Testis (tissue), 3 donors: ENCODE measurements around the gene LEF1. TPM values are rescaled to one million over a fixed set of nuclear protein-coding genes. Genes with fewer than 3 reads are reported as not detected.

Source experiments
- DNase-seq: peaks from one replicate; pipeline ENCODE4 v3.0.0-alpha.2; 2019
- H3K27ac ChIP-seq, 2 donors: fragments of 200-600 bp; sonication (generic); one replicate each; pipeline ENCODE4 v1.5.1; 2019
- H3K27me3 ChIP-seq: fragments of 200-600 bp; sonication (generic); one replicate; pipeline ENCODE4 v1.5.1; 2019
- H3K36me3 ChIP-seq: fragments of 200-600 bp; sonication (generic); one replicate; pipeline ENCODE4 v1.5.1; 2017; ENCODE audit warnings: low read depth; ENCODE audit errors: missing control alignments
- H3K4me1 ChIP-seq: fragments of 200-600 bp; sonication (generic); one replicate; pipeline ENCODE4 v1.5.1; 2019
- H3K4me3 ChIP-seq, 2 donors: fragments of 200-600 bp; sonication (generic); one replicate each; pipeline ENCODE4 v1.5.1; 2017 to 2019
- H3K9me3 ChIP-seq: fragments of 200-600 bp; sonication (generic); one replicate; pipeline ENCODE4 v1.5.1; 2017
- CTCF ChIP-seq, 3 experiments: fragments of 450-650 bp in 2 of 3; fragments of 200-600 bp in 1 of 3; sonication (generic) in 1 of 3; IDR thresholded peaks; one replicate each; pipeline ENCODE4 v1.5.1; 2016 to 2019; ENCODE audit warnings: antibody characterized with exemption in 3 of 3, mild to moderate bottlenecking in 2 of 3, moderate library complexity in 1 of 3
- POLR2A ChIP-seq: fragments of 450-650 bp; IDR thresholded peaks from one replicate; pipeline ENCODE4 v1.6.1; 2017; ENCODE audit warnings: antibody characterized with exemption, mild to moderate bottlenecking, moderate library complexity
- WGBS, 2 donors: methylation state at CpG; one replicate each; pipeline ENCODE4 v1.1.5; 2018; 5-methylcytosine and 5-hydroxymethylcytosine counted together
- intact Hi-C: fragments of 100-400 bp; cut with DNase I; formaldehyde crosslinking; loops from one replicate; pipeline ENCODE4 v1.15.1; 2023; ENCODE audit warnings: low total_unique reads
- polyA plus RNA-seq: library from polyadenylated mRNA; stranded (reverse); fragments of 350-450 nt; fragmentation: Illumina TruSeq; extraction: RNeasy Lipid Tissue Mini Kit (QIAGEN cat#74804); gene quantifications from one replicate; pipeline ENCODE4 v1.2.3, GENCODE V29; 2014; ENCODE audit warnings: low read depth, low replicate concordance; ENCODE audit not compliant: insufficient read depth
- total RNA-seq, 2 donors: library from RNA; depleted of rRNA; stranded (reverse); fragments of >200 nt; gene quantifications; one replicate each; pipeline ENCODE4 v1.2.3, GENCODE V29; 2016

LEF1 gene
- total and polyA plus RNA-seq, 3 donors from 2014 or later: 35.0 to 63.5 (median 37.1) TPM

DNA sequence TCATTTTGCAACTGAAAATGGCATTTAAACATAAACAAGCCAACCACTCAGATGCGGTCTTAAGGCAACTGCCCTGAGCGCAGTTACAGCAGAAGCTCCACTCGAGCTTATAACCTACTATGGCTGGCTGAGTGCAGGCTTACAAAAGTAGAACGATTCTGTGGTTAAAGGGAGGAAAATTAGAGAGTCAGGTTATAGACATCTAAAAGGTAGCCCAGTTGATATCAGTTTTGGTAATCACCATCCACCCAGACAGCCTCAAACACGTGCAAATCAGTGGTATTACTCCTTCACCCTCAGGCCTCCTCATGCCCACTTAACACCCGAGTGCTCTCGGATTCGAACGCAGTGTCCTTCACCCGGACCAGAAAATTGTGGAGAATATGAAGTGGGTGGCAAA lies 3.1 kb downstream of the LEF1 start:
- Histone ChIP-seq H3K27me3 (no peaks in the 10 kb centered on the region), H3K27ac (no peak overlapping the region), H3K4me3 (no peak overlapping the region), H3K36me3 (no peaks in the 10 kb centered on the region), H3K9me3 (no peaks in the 10 kb centered on the region), H3K4me1 (peaks cover 8% of the 10 kb centered on the region)
- 54 to 56% methylated on average over 10 of the region's 10 CpGs for WGBS, 2 donors
- DNase-seq: no peak
- TF ChIP-seq POLR2A: no peak
- TF ChIP-seq CTCF (IDR thresholded peaks at IDR 0.05): no peak
- intact Hi-C loops: no loop called here

DNA sequence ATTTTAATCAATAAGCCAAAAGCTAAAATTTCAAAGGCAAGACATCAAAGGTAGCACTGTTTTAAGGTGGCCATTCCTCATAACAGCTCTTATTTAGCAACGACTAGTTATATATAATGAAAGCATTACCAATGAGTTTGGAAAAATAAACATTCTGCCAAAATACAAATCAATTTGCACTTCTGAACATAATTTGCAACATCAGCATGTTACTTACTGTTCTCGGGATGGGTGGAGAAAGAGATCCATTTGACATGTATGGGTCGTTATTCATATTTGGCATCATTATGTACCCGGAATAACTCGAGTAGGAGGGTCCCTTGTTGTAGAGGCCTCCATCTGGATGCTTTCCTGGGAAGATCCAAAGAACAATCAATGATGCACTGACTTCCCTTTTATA lies 5.4 kb downstream of the LEF1 start:
- no peaks in the 10 kb centered on the region for H3K27me3 ChIP-seq

GRCh38 chr4:108160741-108161352 lies 7.9 kb downstream of the LEF1 start:
- Histone ChIP-seq H3K4me1 (no peaks in the 10 kb centered on the region), H3K9me3 (no peaks in the 10 kb centered on the region), H3K36me3 (no peaks in the 10 kb centered on the region), H3K27me3 (no peaks in the 10 kb centered on the region), H3K4me3 (no peak overlapping the region), H3K27ac (no peak overlapping the region)
- 84 to 87% methylated on average over 3 of the region's 3 CpGs for WGBS, 2 donors
- TF ChIP-seq CTCF (IDR thresholded peaks at IDR 0.05): no peak
- TF ChIP-seq POLR2A: no peak
- intact Hi-C loops: no loop called here
- no peak for DNase-seq

More for the DNA sequence above, 5.4 kb downstream of the LEF1 start:
- no peaks in the 10 kb centered on the region for H3K9me3 ChIP-seq
- H3K36me3 ChIP-seq: no peaks in the 10 kb centered on the region
- DNase-seq: no peak
- H3K27ac ChIP-seq: no peak overlapping the region
- 83 to 91% methylated on average over 5 of the region's 5 CpGs for WGBS, 2 donors
- intact Hi-C loops: no loop called here
- no peak for TF ChIP-seq POLR2A
- TF ChIP-seq CTCF (IDR thresholded peaks at IDR 0.05): no peak
- H3K4me1 ChIP-seq: no peaks in the 10 kb centered on the region
- H3K4me3 ChIP-seq: no peak overlapping the region

DNA sequence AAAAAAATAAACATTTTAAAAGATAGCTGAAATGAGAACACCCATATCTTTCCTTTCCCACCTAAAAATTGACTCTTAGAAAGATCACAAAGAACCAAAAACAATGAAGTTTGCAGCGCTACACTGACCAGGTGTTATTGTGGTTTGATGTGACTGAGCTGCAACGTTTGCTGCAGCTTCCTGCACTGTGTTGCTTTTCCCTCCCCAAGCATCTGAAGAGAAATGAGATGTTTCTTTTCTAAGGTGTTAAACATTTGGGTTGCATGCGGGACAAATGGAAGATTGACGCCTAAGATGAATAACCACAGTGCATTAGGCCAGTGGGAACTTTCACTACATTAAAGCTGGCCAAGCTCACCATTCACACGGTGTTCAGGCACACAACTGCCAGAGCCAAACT lies 8.9 kb downstream of the LEF1 start:
- intact Hi-C loops: no loop called here
- Histone ChIP-seq H3K27me3 (no peaks in the 10 kb centered on the region), H3K27ac (no peak overlapping the region), H3K4me3 (no peak overlapping the region), H3K4me1 (no peaks in the 10 kb centered on the region), H3K36me3 (no peaks in the 10 kb centered on the region), H3K9me3 (no peaks in the 10 kb centered on the region)
- no peak for DNase-seq
- WGBS, 2 donors: 79 to 90% methylated on average over 5 of the region's 5 CpGs
- TF ChIP-seq CTCF (IDR thresholded peaks at IDR 0.05): no peak
- TF ChIP-seq POLR2A: no peak

GRCh38 chr4:108157655-108158054 lies 11.1 kb downstream of the LEF1 start:
- WGBS, 2 donors: 83 to 94% methylated on average over 2 of the region's 2 CpGs
- no peaks in the 10 kb centered on the region for H3K4me1 ChIP-seq
- H3K27me3 ChIP-seq: no peaks in the 10 kb centered on the region
- DNase-seq: no peak
- no peak overlapping the region for H3K4me3 ChIP-seq
- intact Hi-C loops: no loop called here
- no peaks in the 10 kb centered on the region for H3K9me3 ChIP-seq
- no peaks in the 10 kb centered on the region for H3K36me3 ChIP-seq
- H3K27ac ChIP-seq: no peak overlapping the region
- no peak for TF ChIP-seq POLR2A
- TF ChIP-seq CTCF (IDR thresholded peaks at IDR 0.05): no peak
